ENCODE results near the gene NOS2. TPM values are rescaled to one million over a fixed set of nuclear protein-coding genes. Genes with fewer than 3 reads are reported as not detected.
"Not testable (repeated sequence)": the region's sequence is repeated elsewhere in the genome, so short reads cannot be mapped to it uniquely, and the experiment has no call there.

The NOS2 gene
- total and polyA plus RNA-seq, 4 donors = 0.30 to 2.2 (median 0.89) TPM

DNA sequence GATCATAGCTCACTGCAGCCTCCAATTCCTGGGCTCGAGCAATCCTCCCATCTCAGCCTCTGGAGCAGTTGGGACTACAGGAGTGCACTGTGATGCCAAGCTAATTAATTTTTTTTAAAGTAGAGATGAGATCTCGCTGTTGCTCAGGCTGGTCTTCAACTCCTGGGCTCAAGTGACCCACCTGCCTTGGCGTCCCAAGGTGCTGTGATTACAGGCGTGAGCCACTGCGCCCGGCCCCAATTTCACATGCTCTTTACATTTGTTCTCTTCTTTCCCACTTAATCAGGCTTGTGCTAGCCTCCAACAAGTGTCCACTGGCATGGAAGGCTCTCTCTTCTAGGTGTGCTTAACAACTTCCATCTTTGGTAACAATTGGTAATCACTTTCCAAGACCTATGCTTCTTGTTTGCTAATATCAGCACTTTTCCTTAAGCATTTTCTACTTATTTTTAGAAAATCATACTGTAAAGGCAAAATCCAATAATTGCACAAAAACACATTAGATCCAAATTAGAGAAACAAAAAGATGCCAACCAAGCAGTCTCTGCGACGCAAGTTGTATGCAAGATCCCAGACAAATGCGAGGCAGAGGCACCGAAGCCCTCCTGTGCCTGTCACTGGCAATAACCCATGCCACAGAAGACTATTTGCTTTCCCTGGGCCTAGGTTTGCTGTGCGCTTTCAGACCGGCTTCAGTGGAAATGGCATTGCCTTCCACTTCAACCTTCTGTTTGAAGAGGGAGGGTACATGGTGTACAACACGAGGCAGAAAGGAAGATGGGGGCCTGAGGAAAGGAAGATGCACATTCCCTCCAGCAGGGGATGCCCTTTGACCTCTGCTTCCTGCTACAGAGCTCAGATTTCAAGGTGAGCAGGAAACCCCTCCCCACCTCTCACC is 52.6 kb downstream of the NOS2 start:
- Histone ChIP-seq H3K27me3 (ENCODE audit: control insufficient read depth in 3 of 3, insufficient read depth in 3 of 3, low read length in 2 of 3) (no peaks in the 10 kb centered on the region), H3K4me3 (no peak overlapping the region), H3K36me3 (ENCODE audit: control insufficient read depth in 4 of 4, insufficient read depth in 4 of 4, low read length in 4 of 4) (no peaks in the 10 kb centered on the region), H3K4me1 (ENCODE audit: control insufficient read depth in 5 of 5, insufficient read depth in 5 of 5, low read length in 5 of 5) (peaks cover 0 to 9% (median 5%) of the 10 kb centered on the region in 5 donors), H3K9me3 (ENCODE audit: control insufficient read depth in 4 of 4, insufficient read depth in 3 of 4, low read length in 3 of 4) (no peaks in the 10 kb centered on the region), H3K9ac (ENCODE audit: insufficient read depth in 1 of 2, low read length in 2 of 2) (no peak overlapping the region), H3K27ac (ENCODE audit: low read depth in 1 of 2, low read length in 1 of 2) (no peak overlapping the region)
- no peak for DNase-seq
- 90 to 94% methylated on average over 13 of the region's 13 CpGs for WGBS, 2 donors
- no peak for ATAC-seq (ENCODE audit: insufficient read depth, low FRiP score)
- TF ChIP-seq CTCF (IDR thresholded peaks at IDR 0.05; ENCODE audit: control extremely low read depth, extremely low read depth) = no peak

- ATAC-seq (ENCODE audit: insufficient read depth, low FRiP score) = no peak
- Histone ChIP-seq H3K27me3 (ENCODE audit: control insufficient read depth in 3 of 3, insufficient read depth in 3 of 3, low read length in 2 of 3) (no peaks in the 10 kb centered on the region), H3K4me3 (no peak overlapping the region), H3K4me1 (ENCODE audit: control insufficient read depth in 5 of 5, insufficient read depth in 5 of 5, low read length in 5 of 5) (peaks cover 0 to 5% (median 4%) of the 10 kb centered on the region in 5 donors), H3K36me3 (ENCODE audit: control insufficient read depth in 4 of 4, insufficient read depth in 4 of 4, low read length in 4 of 4) (no peaks in the 10 kb centered on the region), H3K9ac (ENCODE audit: insufficient read depth in 1 of 2, low read length in 2 of 2) (no peak overlapping the region), H3K27ac (ENCODE audit: low read depth in 1 of 2, low read length in 1 of 2) (no peak overlapping the region), H3K9me3 (ENCODE audit: control insufficient read depth in 4 of 4, insufficient read depth in 3 of 4, low read length in 3 of 4) (no peaks in the 10 kb centered on the region)
- 94% methylated on average over 5 of the region's 5 CpGs for WGBS, 2 donors
- TF ChIP-seq CTCF (IDR thresholded peaks at IDR 0.05; ENCODE audit: control extremely low read depth, extremely low read depth) = no peak
- no peak for DNase-seq
Measured at GRCh38 chr17:27746881-27747280, 53.4 kb downstream of the NOS2 start.

- H3K9me3 ChIP-seq (ENCODE audit: control insufficient read depth in 4 of 4, insufficient read depth in 3 of 4, low read length in 3 of 4); H3K9ac ChIP-seq (ENCODE audit: insufficient read depth in 1 of 2, low read length in 2 of 2); H3K36me3 ChIP-seq (ENCODE audit: control insufficient read depth in 4 of 4, insufficient read depth in 4 of 4, low read length in 4 of 4); H3K27ac ChIP-seq (ENCODE audit: low read depth in 1 of 2, low read length in 1 of 2); H3K27me3 ChIP-seq (ENCODE audit: control insufficient read depth in 3 of 3, insufficient read depth in 3 of 3, low read length in 2 of 3); ATAC-seq (ENCODE audit: insufficient read depth, low FRiP score); H3K4me1 ChIP-seq (ENCODE audit: control insufficient read depth in 5 of 5, insufficient read depth in 5 of 5, low read length in 5 of 5); H3K4me3 ChIP-seq; DNase-seq: not testable (repeated sequence)
- WGBS, 2 donors = 29 to 76% methylated on average over 1 of the region's 5 CpGs
Measured at GRCh38 chr17:27746320-27746719, 54.0 kb downstream of the NOS2 start.

DNA sequence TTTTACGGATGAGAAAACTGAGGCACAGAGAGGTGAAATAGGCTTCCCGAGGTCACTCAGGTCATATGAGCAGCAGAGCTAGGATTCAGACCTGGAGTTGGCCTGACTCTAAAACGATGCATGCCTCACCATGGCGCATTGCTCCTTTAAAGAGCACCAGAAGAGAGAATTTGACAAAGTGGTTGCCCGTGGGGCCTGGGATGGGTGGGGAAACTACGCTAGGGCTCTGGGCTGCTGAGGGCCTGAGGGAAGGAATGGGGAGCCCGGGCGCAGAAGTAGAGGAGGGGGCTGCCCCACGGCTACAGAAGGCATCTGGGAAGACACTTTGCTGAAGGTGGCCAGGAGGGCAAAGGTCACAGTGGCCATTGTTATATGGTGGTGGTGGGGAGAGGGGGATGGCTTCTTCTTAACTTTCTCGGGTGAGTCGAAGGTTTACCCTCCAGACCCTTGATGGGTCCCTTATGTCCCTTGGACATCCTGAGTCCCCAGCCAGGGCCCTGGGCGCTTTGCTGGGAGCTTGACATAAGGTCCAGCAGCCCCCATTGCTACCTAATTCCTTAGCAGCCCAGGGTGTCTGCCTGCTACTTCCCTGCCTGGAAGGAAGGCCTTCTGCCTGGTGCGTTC is 55.0 kb downstream of the NOS2 start:
- ATAC-seq (ENCODE audit: insufficient read depth, low FRiP score); H3K27me3 ChIP-seq (ENCODE audit: control insufficient read depth in 3 of 3, insufficient read depth in 3 of 3, low read length in 2 of 3); H3K9ac ChIP-seq (ENCODE audit: insufficient read depth in 1 of 2, low read length in 2 of 2); H3K4me3 ChIP-seq; H3K4me1 ChIP-seq (ENCODE audit: control insufficient read depth in 5 of 5, insufficient read depth in 5 of 5, low read length in 5 of 5); H3K36me3 ChIP-seq (ENCODE audit: control insufficient read depth in 4 of 4, insufficient read depth in 4 of 4, low read length in 4 of 4); DNase-seq; H3K27ac ChIP-seq (ENCODE audit: low read depth in 1 of 2, low read length in 1 of 2); H3K9me3 ChIP-seq (ENCODE audit: control insufficient read depth in 4 of 4, insufficient read depth in 3 of 4, low read length in 3 of 4): not testable (repeated sequence)
- 89 to 93% methylated on average over 10 to 13 of the region's 13 CpGs for WGBS, 2 donors
